ENCODE data around the gene CYFIP2. TPM values are rescaled to one million over a fixed set of nuclear protein-coding genes. Genes with fewer than 3 reads are reported as not detected.
A peak's percentile ranks its signal among the peaks of the same experiment; 100 is the strongest.

CYFIP2 gene
- total RNA-seq, 1 experiment from 2014 or later: 74.7 TPM

- no CpG with 5 or more reads among the region's 12 CpGs for WGBS (ENCODE audit: extremely low coverage, insufficient read length, low lambda C conversion rate)
- peaks cover 10% of the 10 kb centered on the region; the same call in 1 of the 2 replicates for H3K4me1 ChIP-seq (ENCODE audit: insufficient read depth, low read length)
Measured at GRCh38 chr5:157271740-157272271, 5.9 kb downstream of the CYFIP2 start.

More at GRCh38 chr5:157271740-157272271, 5.9 kb downstream of the CYFIP2 start:
- H3K23me2 ChIP-seq (ENCODE audit: insufficient read length, low read depth, low read length, poor library complexity, severe bottlenecking): no peaks in the 10 kb centered on the region
- Mint-ChIP-seq H3K36me3 (ENCODE audit: insufficient read depth in 1 of 3, low read depth in 3 of 3) (peaks cover 0 to 2% (median 0%) of the 10 kb centered on the region in 3 experiments; a peak in 1 of 7 replicates), H3K4me1 (peaks cover 27 to 28% of the 10 kb centered on the region in 2 experiments), H3K4me3 (no peak overlapping the region; a peak in 1 of 5 replicates), H3K9me3 (no peaks in the 10 kb centered on the region), H3K27me3 (ENCODE audit: low read depth) (no peaks in the 10 kb centered on the region), H3K27ac (peak overlapping the region in 2 of 3 experiments; percentile 68 to 73; a peak in 2 of 7 replicates)
- H3K56ac ChIP-seq (ENCODE audit: insufficient read length, low read depth, low read length): no peak overlapping the region
- no peaks in the 10 kb centered on the region for H3K27me3 ChIP-seq (ENCODE audit: insufficient read depth, low read length)
- H4K5ac ChIP-seq (ENCODE audit: insufficient read length, low read depth, low read length): no peak overlapping the region
- H2BK5ac ChIP-seq (ENCODE audit: insufficient read length, low read length): no peak overlapping the region
- DNase-seq: no peak
- no peak overlapping the region for H3K23ac ChIP-seq (ENCODE audit: insufficient read length, low read depth, low read length)
- H2BK20ac ChIP-seq (ENCODE audit: low read depth, low read length, poor library complexity, severe bottlenecking): no peak overlapping the region
- no peak overlapping the region for H3K27ac ChIP-seq (ENCODE audit: insufficient read length, low read depth, low read length)
- peaks cover 15% of the 10 kb centered on the region; the same call in 1 of the 2 replicates for H3K79me2 ChIP-seq (ENCODE audit: insufficient read depth, low read length)
- TF ChIP-seq CTCF (conservative IDR thresholded peaks at IDR 0.05): no peak
- H3K18ac ChIP-seq (ENCODE audit: insufficient read length, low read depth, low read length): no peak overlapping the region
- H2BK12ac ChIP-seq (ENCODE audit: insufficient read length, low read depth, low read length): no peak overlapping the region
- no peak overlapping the region for H3K9ac ChIP-seq (ENCODE audit: extremely low read depth, insufficient read length, low read length)
- no peaks in the 10 kb centered on the region for H3K9me3 ChIP-seq (ENCODE audit: control insufficient read depth, low read depth, low read length)
- H4K91ac ChIP-seq (ENCODE audit: insufficient read length, low read depth, low read length): no peak overlapping the region
- no peak overlapping the region for H3K4me2 ChIP-seq (ENCODE audit: insufficient read depth, insufficient read length, low read length)
- peaks cover 3% of the 10 kb centered on the region for H4K20me1 ChIP-seq (ENCODE audit: control insufficient read depth, insufficient read depth, insufficient read length)
- peaks cover 7% of the 10 kb centered on the region for H3K79me1 ChIP-seq (ENCODE audit: insufficient read depth, low read depth, low read length, poor library complexity, severe bottlenecking)
- no peak overlapping the region for H3T11ph ChIP-seq (ENCODE audit: low read length)
- H3K4ac ChIP-seq (ENCODE audit: low read depth, low read length): no peak overlapping the region
- H2BK15ac ChIP-seq (ENCODE audit: low read depth, low read length): no peak overlapping the region
- H2BK120ac ChIP-seq (ENCODE audit: low read depth, low read length, poor library complexity, severe bottlenecking): no peak overlapping the region
- no peak overlapping the region for H2AK5ac ChIP-seq (ENCODE audit: insufficient read length, low read length)
- no peak overlapping the region for H3K14ac ChIP-seq (ENCODE audit: insufficient read depth, low read length)
- no peak overlapping the region for H4K8ac ChIP-seq (replicated peaks; ENCODE audit: insufficient read length, low read depth, low read length)
- H2AFZ ChIP-seq (ENCODE audit: low read length): no peak overlapping the region
